Activated naive CD8-positive, alpha-beta T cell (primary cell): Measurements from ENCODE around the gene SLC25A1.

Experiments used
- H3K27ac Mint-ChIP-seq: one replicate; pipeline ENCODE4 v1.8.0; 2021; ENCODE audit warnings: mixed read lengths
- H3K27me3 Mint-ChIP-seq: one replicate; pipeline ENCODE4 v1.8.0; 2021; ENCODE audit warnings: mixed read lengths
- H3K36me3 Mint-ChIP-seq: one replicate; pipeline ENCODE4 v1.8.0; 2021; ENCODE audit warnings: mixed read lengths
- H3K4me1 Mint-ChIP-seq: one replicate; pipeline ENCODE4 v1.8.0; 2021; ENCODE audit warnings: low read depth, mixed read lengths
- H3K4me3 Mint-ChIP-seq: one replicate; pipeline ENCODE4 v1.8.0; 2021; ENCODE audit warnings: mild to moderate bottlenecking, mixed read lengths
- H3K9me3 Mint-ChIP-seq: one replicate; pipeline ENCODE4 v1.8.0; 2021; ENCODE audit warnings: low read depth, mixed read lengths

SLC25A1 gene

GRCh38 chr22:19132693-19133400, 45.7 kb downstream of the SLC25A1 start:
- Mint-ChIP-seq H3K4me3 (no peak overlapping the region), H3K9me3 (no peaks in the 10 kb centered on the region), H3K27me3 (no peaks in the 10 kb centered on the region), H3K36me3 (peaks cover 2% of the 10 kb centered on the region), H3K4me1 (no peaks in the 10 kb centered on the region), H3K27ac (no peak overlapping the region)

GRCh38 chr22:19132153-19132552, 46.4 kb downstream of the SLC25A1 start:
- no peak overlapping the region for H3K4me3 Mint-ChIP-seq
- H3K27me3 Mint-ChIP-seq: no peaks in the 10 kb centered on the region
- no peaks in the 10 kb centered on the region for H3K9me3 Mint-ChIP-seq
- no peaks in the 10 kb centered on the region for H3K4me1 Mint-ChIP-seq
- peaks cover 2% of the 10 kb centered on the region for H3K36me3 Mint-ChIP-seq
- H3K27ac Mint-ChIP-seq: no peak overlapping the region

GRCh38 chr22:19131685-19132015, 46.9 kb downstream of the SLC25A1 start:
- Mint-ChIP-seq H3K27ac (no peak overlapping the region), H3K27me3 (no peaks in the 10 kb centered on the region), H3K4me3 (no peak overlapping the region), H3K4me1 (no peaks in the 10 kb centered on the region), H3K36me3 (peaks cover 2% of the 10 kb centered on the region), H3K9me3 (no peaks in the 10 kb centered on the region)

GRCh38 chr22:19130959-19131684, 47.4 kb downstream of the SLC25A1 start, which contains the start of gene TSSK2:
Gene TSSK2 (plus strand): TSS chr22:19131308. CDS start chr22:19131400, 92 bp downstream.
- H3K27me3 Mint-ChIP-seq: no peaks in the 10 kb centered on the region
- no peak within 1 kb of the TSS for H3K27ac Mint-ChIP-seq
- H3K4me3 Mint-ChIP-seq: no peak within 1 kb of the TSS
- no peaks in the 10 kb centered on the region for H3K4me1 Mint-ChIP-seq
- H3K9me3 Mint-ChIP-seq: no peaks in the 10 kb centered on the region
- peaks cover 2% of the 10 kb centered on the region for H3K36me3 Mint-ChIP-seq

GRCh38 chr22:19129871-19130270, 48.7 kb downstream of the SLC25A1 start:
- Mint-ChIP-seq H3K4me1 (no peaks in the 10 kb centered on the region), H3K27ac (no peak overlapping the region), H3K27me3 (no peaks in the 10 kb centered on the region), H3K9me3 (no peaks in the 10 kb centered on the region), H3K4me3 (no peak overlapping the region), H3K36me3 (no peaks in the 10 kb centered on the region)

- Mint-ChIP-seq H3K36me3 (no peaks in the 10 kb centered on the region), H3K9me3 (no peaks in the 10 kb centered on the region), H3K27ac (peak overlapping the region; percentile 28), H3K27me3 (no peaks in the 10 kb centered on the region), H3K4me3 (no peak overlapping the region), H3K4me1 (no peaks in the 10 kb centered on the region)
Measured at GRCh38 chr22:19128946-19129727, 49.4 kb downstream of the SLC25A1 start.

GRCh38 chr22:19128009-19128401, 50.5 kb downstream of the SLC25A1 start:
- Mint-ChIP-seq H3K27ac (no peak overlapping the region), H3K27me3 (no peaks in the 10 kb centered on the region), H3K36me3 (no peaks in the 10 kb centered on the region), H3K4me1 (peaks cover 3% of the 10 kb centered on the region), H3K4me3 (no peak overlapping the region), H3K9me3 (no peaks in the 10 kb centered on the region)

GRCh38 chr22:19127329-19128008, 51.1 kb downstream of the SLC25A1 start:
- Mint-ChIP-seq H3K36me3 (no peaks in the 10 kb centered on the region), H3K4me1 (peaks cover 8% of the 10 kb centered on the region), H3K27ac (no peak overlapping the region), H3K27me3 (no peaks in the 10 kb centered on the region), H3K4me3 (no peak overlapping the region), H3K9me3 (no peaks in the 10 kb centered on the region)

- Mint-ChIP-seq H3K36me3 (no peaks in the 10 kb centered on the region), H3K4me3 (no peak overlapping the region), H3K9me3 (no peaks in the 10 kb centered on the region), H3K27ac (no peak overlapping the region), H3K27me3 (no peaks in the 10 kb centered on the region), H3K4me1 (peaks cover 8% of the 10 kb centered on the region)
Measured at GRCh38 chr22:19126309-19127273, 51.9 kb downstream of the SLC25A1 start.
